HG02759 (cell line): ENCODE measurements around the gene KRTAP5-11.
"Not testable (repeated sequence)": the region's sequence is repeated elsewhere in the genome, so short reads cannot be mapped to it uniquely, and the experiment has no call there.

Experiments used
- ATAC-seq: cut with Tn5 transposase; IDR thresholded peaks from one replicate; pipeline ENCODE4 v1.9.1; 2021; ENCODE audit warnings: mild to moderate bottlenecking, moderate library complexity; ENCODE audit not compliant: unreplicated experiment

KRTAP5-11 gene, protein sequence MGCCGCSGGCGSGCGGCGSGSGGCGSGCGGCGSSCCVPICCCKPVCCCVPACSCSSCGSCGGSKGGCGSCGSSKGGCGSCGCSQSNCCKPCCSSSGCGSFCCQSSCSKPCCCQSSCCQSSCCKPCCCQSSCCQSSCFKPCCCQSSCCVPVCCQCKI

GRCh38 chr11:71582309-71582895, at the start of gene KRTAP5-11:
KRTAP5-11 (minus strand) TSS chr11:71582875; CDS start chr11:71582837, 38 bp downstream.
- no peak for ATAC-seq

DNA sequence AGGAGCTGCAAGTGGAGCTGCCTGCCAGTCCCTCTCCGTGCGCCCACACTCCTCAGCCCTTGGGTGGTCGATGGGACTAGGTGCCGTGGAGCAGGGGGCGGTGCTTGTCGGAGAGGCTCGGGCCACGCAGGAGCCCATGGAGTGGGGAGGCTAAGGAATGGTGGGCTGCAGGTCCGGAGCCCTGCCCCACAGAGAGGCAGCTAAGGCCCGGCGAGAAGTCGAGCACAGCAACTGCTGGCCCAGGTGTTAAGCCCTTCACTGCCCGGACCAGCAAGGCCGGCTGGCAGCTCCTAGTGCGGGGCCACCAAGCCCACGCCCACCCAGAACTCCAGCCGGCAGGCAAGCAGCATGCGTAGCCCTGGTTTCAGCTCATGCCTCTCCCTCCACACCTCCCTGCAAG, 48.9 kb upstream of the KRTAP5-11 start:
- ATAC-seq, result not testable (repeated sequence)

GRCh38 chr11:71630071-71630470, 47.4 kb upstream of the KRTAP5-11 start:
- ATAC-seq, result not testable (repeated sequence)

GRCh38 chr11:71628943-71629342, 46.3 kb upstream of the KRTAP5-11 start:
- ATAC-seq, result not testable (repeated sequence)

- not testable (repeated sequence) for ATAC-seq
Measured at GRCh38 chr11:71623226-71623625, 40.6 kb upstream of the KRTAP5-11 start.

- ATAC-seq, result not testable (repeated sequence)
Measured at GRCh38 chr11:71622561-71622960, 39.9 kb upstream of the KRTAP5-11 start.

GRCh38 chr11:71615003-71615402, 32.3 kb upstream of the KRTAP5-11 start:
- not testable (repeated sequence) for ATAC-seq

- ATAC-seq, result not testable (repeated sequence)
Measured at GRCh38 chr11:71614366-71614917, 31.8 kb upstream of the KRTAP5-11 start.

DNA sequence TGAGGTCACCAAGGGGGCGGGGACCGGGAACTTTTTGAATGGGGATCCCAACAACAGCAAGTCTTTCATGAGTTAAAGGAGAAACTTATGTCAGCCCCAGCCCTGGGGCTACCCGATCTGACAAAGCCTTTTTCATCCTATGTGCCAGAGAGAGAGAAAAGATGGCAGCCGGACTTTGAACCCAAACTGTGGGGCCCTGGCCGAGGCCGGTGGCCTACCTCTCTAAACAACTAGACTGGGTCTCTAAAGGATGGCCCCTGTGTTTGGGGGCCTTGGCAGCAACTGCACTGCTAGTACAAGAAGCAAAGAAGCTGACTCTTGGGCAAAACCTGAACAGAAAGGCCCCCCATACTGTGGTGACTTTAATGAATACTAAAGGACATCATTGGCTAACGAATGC, 31.3 kb upstream of the KRTAP5-11 start:
- not testable (repeated sequence) for ATAC-seq

DNA sequence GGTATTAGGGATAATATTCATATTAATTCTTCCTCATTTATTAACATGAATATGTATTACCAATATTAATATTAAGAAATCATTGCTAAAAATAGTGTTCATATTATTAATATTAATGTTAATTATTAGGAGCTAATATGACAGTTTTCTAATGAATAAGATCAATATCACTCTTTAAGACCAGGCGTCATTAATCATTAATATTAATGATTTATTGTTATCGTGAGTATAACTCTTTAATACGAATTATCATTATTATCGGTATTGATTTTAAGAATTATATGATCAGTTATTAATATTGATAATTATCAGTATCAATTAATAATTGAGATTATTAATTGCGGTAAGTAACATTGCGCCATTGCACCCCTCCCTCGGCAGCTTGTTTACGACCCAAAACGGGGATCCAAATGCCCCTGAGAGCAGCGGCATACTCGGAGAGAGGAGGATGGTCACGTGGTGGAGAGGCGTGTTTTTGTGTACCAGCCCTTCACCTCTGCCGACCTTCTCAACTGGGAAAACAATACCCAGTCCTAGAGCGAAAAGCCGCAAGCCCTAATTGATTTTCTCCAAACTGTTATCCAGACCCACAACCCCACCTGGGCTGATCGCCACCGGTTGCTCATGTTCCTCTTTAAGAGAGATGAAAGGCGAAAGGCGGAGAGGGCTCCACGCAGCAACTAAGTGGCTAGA, 28.7 kb upstream of the KRTAP5-11 start:
- not testable (repeated sequence) for ATAC-seq

GRCh38 chr11:71608272-71608671, 25.6 kb upstream of the KRTAP5-11 start:
- ATAC-seq, result not testable (repeated sequence)

DNA sequence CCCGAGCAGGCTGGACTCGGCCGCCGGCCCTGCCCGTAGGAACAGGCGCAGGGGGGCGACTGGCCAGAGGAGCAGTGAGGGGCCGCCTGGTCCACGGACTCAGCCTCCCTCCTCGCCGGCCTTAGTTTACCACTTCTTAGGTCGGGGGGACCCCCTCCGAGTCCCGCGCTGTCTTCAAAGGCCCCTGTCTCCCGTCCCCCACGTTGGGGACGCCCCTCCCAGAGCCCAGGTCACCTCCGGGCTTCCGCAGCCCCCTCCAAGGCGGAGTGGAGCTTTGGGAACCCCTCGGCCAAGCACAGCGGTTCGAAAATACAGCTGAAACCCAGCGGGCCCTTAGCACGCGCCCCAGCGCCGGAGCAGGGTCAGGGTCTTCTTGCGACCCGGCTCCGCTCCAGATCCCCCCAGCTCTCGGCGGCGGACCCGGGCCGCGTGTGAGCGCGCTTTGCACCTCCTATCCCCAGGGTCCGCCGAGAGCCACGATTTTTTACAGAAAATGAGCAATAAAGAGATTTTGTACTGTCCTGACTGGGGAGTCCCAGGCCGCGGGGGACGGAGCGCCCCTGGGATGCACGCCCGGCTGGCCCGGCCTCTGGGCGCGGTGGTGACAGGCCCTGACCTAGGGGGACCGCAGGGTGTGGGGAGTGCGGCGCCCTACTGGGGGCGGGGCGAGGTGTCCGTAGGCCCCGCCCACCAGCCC, 25.0 kb upstream of the KRTAP5-11 start:
- not testable (repeated sequence) for ATAC-seq

GRCh38 chr11:71606853-71607519, 24.3 kb upstream of the KRTAP5-11 start:
- ATAC-seq, result not testable (repeated sequence)

DNA sequence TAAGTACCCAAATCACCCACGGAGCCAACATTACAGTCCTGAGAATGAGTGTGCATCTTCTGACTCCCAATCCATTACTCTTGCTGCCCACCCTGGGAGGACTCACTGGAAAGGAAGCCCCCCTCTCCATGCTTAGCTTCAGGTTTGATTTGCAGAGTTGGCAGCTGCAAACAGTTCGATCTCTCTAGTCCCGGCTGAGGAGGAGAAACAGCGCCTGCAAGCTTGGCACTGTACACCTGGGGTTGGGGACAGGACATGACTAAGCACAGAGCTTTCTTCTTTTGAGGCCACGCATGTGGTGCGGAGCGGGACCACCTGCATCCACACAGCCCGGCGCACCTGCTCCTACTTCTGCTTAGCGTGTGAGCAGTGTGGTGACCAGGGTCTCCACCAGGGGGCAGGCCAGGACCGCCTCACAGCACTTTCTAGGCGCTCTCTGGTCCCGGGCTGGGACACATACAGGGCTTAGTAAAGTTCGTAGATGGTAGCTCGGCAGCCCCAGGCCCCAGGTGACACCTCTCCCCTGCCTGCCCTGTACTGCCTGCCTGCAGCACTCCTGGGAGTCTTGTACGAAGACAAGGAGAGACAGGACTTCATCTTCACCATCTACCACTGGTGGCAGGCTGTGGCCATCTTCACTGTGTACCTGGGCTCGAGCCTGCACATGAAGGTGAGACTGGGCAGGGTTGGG, 22.3 kb upstream of the KRTAP5-11 start:
- not testable (repeated sequence) for ATAC-seq

DNA sequence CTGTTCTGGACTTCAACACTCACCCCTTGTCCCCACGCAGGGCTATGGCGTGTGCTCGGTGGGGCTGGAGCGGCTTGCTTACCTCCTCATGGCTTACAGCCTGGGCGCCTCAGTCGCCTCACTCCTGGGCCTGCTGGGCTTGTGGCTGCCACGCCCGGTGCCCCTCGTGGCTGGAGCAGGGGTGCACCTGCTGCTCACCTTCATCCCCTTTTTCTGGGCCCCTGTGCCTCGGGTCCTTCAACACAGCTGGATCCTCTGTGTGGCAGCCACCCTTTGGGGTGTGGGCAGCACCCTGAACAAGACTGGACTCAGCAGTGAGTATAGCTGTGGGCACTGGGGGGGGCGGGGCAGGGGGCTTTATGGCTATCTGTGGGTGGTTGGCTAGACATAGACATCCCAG, 20.5 kb upstream of the KRTAP5-11 start:
- not testable (repeated sequence) for ATAC-seq

GRCh38 chr11:71589546-71589920, 6.9 kb upstream of the KRTAP5-11 start:
- ATAC-seq, result not testable (repeated sequence)

- ATAC-seq, result not testable (repeated sequence)
Measured at GRCh38 chr11:71588822-71589545, 6.3 kb upstream of the KRTAP5-11 start.

DNA sequence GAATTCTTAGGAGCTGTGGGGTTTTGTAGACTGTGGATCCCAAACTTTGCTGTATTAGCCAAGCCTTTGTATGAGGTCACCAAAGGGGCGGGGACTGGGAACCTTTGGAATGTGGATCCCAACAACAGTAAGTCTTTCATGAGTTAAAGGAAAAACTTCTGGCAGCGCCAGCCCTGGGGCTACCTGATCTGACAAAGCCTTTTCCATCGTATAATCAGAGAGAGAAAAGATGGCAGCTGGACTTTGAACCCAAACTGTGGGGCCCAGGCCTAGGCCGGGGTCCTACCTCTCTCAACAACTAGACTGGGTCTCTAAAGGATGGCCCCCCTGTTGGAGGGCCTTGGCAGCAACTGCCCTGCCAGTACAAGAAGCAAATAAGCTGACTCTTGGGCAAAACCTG, 5.6 kb upstream of the KRTAP5-11 start:
- ATAC-seq, result not testable (repeated sequence)

DNA sequence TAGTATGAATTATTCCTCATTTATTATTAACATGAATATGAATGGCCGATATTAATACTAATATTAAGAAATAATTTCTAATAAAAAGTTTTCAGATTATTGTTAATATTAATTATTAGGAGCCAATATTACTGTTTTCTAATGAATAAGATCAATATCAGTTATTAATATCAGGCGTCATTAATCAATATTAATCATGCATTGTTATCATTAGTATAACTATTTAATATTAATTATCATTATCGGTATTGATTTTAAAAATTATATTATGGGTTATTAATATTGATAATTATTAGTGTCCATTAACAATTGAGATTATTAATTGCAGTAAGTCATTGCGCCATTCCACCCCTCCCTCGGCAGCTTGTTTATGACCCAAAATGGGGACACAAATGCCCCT, 3.0 kb upstream of the KRTAP5-11 start:
- not testable (repeated sequence) for ATAC-seq
